Sigmoid colon (tissue), 4 donors: ENCODE measurements around the gene GBA2.

Experiments used
- EP300 ChIP-seq, 4 donors: sonication (generic); formaldehyde crosslinking; IDR thresholded peaks; one replicate each; pipeline ENCODE4 v1.6.1; 2017; ENCODE audit warnings: antibody characterized with exemption in 4 of 4
- POLR2A ChIP-seq, 2 donors: fragments of 450-650 bp; IDR thresholded peaks; one replicate each; pipeline ENCODE4 v1.6.1; 2016; ENCODE audit warnings: antibody characterized with exemption in 2 of 2, mild to moderate bottlenecking in 2 of 2, moderate library complexity in 2 of 2
- POLR2AphosphoS5 ChIP-seq, 4 donors: sonication (generic); formaldehyde crosslinking; IDR thresholded peaks; one replicate each; pipeline ENCODE4 v1.6.1; 2017; ENCODE audit warnings: antibody characterized with exemption in 4 of 4
- TF ChIP-seq, protein P1 (sequence below), 4 experiments: fragments of 450-650 bp in 3 of 4; fragments of 200-600 bp in 1 of 4; IDR thresholded peaks; one replicate each; pipeline ENCODE4 v1.5.1; 2016 to 2019; ENCODE audit warnings: antibody characterized with exemption in 4 of 4, mild to moderate bottlenecking in 3 of 4, moderate library complexity in 2 of 4

DNA sequence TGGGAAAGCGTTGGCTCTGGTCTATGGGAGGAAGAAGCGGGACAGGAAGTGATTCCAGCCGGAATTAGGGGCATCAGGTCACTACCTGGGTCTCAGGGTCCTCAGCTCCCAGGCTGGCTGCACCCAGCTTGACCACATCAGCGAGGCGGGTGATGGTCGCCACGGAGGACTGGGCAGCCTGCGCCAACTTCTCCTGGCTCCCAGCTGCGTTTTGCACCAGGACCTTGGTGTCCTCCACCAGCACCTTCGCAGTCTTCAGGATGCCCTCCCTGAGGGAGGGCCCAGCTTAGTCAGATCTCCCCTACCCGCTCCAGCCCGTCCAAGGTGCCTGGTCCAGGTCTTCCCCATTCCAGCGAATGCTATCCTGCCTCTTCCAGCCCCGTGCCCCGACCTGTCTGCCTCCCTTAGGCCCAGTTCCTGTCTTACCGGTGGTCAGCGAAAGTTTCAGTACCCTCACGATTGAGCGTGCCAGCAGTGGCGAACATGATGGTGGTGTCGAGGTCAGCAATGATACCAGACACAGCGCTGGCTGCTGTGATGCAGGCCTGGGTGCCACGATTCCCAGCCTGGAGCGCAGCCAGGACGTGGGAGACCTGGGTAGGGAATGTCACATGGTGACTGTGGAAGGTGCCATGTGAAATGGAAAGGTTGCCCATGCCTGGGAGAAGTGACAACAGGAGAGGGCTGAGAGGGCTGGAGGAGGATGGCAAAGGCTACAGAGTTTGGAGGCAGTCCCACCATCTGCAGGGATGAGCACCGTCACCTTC, 44.9 kb downstream of the GBA2 start:
- TF ChIP-seq POLR2A (IDR thresholded peaks at IDR 0.05): no peak
- TF ChIP-seq, protein P1, sequence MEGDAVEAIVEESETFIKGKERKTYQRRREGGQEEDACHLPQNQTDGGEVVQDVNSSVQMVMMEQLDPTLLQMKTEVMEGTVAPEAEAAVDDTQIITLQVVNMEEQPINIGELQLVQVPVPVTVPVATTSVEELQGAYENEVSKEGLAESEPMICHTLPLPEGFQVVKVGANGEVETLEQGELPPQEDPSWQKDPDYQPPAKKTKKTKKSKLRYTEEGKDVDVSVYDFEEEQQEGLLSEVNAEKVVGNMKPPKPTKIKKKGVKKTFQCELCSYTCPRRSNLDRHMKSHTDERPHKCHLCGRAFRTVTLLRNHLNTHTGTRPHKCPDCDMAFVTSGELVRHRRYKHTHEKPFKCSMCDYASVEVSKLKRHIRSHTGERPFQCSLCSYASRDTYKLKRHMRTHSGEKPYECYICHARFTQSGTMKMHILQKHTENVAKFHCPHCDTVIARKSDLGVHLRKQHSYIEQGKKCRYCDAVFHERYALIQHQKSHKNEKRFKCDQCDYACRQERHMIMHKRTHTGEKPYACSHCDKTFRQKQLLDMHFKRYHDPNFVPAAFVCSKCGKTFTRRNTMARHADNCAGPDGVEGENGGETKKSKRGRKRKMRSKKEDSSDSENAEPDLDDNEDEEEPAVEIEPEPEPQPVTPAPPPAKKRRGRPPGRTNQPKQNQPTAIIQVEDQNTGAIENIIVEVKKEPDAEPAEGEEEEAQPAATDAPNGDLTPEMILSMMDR (IDR thresholded peaks at IDR 0.05): no peak
- no peak for TF ChIP-seq POLR2AphosphoS5 (IDR thresholded peaks at IDR 0.05)
- TF ChIP-seq EP300 (IDR thresholded peaks at IDR 0.05): no peak
